HepG2 (cell line): ENCODE measurements around the gene ASTN1. TPM values are rescaled to one million over a fixed set of nuclear protein-coding genes. Genes with fewer than 3 reads are reported as not detected.

ENCODE experiments used
- ATAC-seq: fragments of 200-7000 bp; cut with Tn5 transposase; 3 replicates; pipeline ENCODE4 v1.9.1; 2020; ENCODE audit warnings: mild to moderate bottlenecking, moderate library complexity
- BruUV-seq: library from RNA; stranded (reverse); fragments of 400-500 nt; replicated peaks from 2 replicates; lab custom pipeline; 2021; lab: Mats Ljungman, UMichigan
- CTCF ChIA-PET: fragments of 300-600 bp; formaldehyde crosslinking; extraction: SDS; loops from one replicate; lab custom pipeline; 2021; ENCODE audit warnings: low total read pairs, inconsistent platforms, low intra/inter-chr PET ratio; lab: Yijun Ruan, JAX
- POLR2A ChIA-PET: fragments of 350-600 bp; sonication (Branson Sonifier 250); formaldehyde crosslinking; loops from one replicate; lab custom pipeline; 2020; ENCODE audit warnings: antibody characterized with exemption, inconsistent platforms; lab: Yijun Ruan, JAX
- DNase-seq: peaks from one replicate; pipeline ENCODE4 v3.0.0-alpha.2; 2015; ENCODE audit warnings: low spot score
- FAIRE-seq: peaks from 3 replicates; lab custom pipeline; 2011; peaks lifted over from hg19 to GRCh38; lab: Jason Lieb, UNC
- H2AFZ ChIP-seq: one replicate; pipeline ENCODE4 v1.6.1; 2011; ENCODE audit warnings: low read length, inconsistent platforms
- H3K27ac ChIP-seq: fragments of 300-600 bp; 3 replicates; pipeline ENCODE4 v1.8.0; 2011; ENCODE audit warnings: mixed run types, mild to moderate bottlenecking, mixed read lengths, low read length, inconsistent platforms; ENCODE audit not compliant: insufficient read depth; ENCODE audit errors: extremely low read length
- H3K27me3 ChIP-seq, 2 experiments: fragments of 200-600 bp in 1 of 2; 2 replicates in 1 of 2; 3 replicates in 1 of 2; pipeline versions ENCODE4 v1.6.0 to v1.8.0; 2011; ENCODE audit warnings: low read length in 2 of 2, mild to moderate bottlenecking in 2 of 2, moderate library complexity in 2 of 2, inconsistent platforms in 1 of 2; ENCODE audit not compliant: insufficient read depth in 2 of 2, control insufficient read depth in 1 of 2
- H3K36me3 ChIP-seq, 2 experiments: fragments of 200-600 bp in 1 of 2; replicated peaks in 1 of 2; 2 replicates in 1 of 2; 3 replicates in 1 of 2; pipeline versions ENCODE4 v1.5.1 to v1.8.0; 2011; ENCODE audit warnings: low read length in 2 of 2, inconsistent platforms in 1 of 2; ENCODE audit not compliant: insufficient read depth in 2 of 2, control insufficient read depth in 1 of 2
- H3K4me1 ChIP-seq: 2 replicates; pipeline ENCODE4 v1.5.1; 2012; ENCODE audit warnings: low read length, inconsistent platforms; ENCODE audit not compliant: insufficient read depth
- H3K4me2 ChIP-seq: 2 replicates; pipeline ENCODE4 v1.6.0; 2011; ENCODE audit warnings: low read depth, low read length, inconsistent platforms
- H3K4me3 ChIP-seq, 3 experiments: fragments of 200-600 bp in 1 of 3; sonication (generic), shearing (Covaris generic) in 1 of 3; replicated peaks in 1 of 3; 2 replicates each; pipeline ENCODE4 v1.5.1; 2011 to 2016; ENCODE audit warnings: low read length in 3 of 3, inconsistent platforms in 2 of 3, low read depth in 2 of 3, mild to moderate bottlenecking in 2 of 3, control low read depth in 1 of 3, mixed read lengths in 1 of 3; ENCODE audit not compliant: insufficient read depth in 1 of 3
- H3K79me2 ChIP-seq: one replicate; pipeline ENCODE4 v1.6.1; 2011; ENCODE audit warnings: low read length, inconsistent platforms; ENCODE audit not compliant: insufficient read depth
- H3K9ac ChIP-seq: 2 replicates; pipeline ENCODE4 v1.6.0; 2011; ENCODE audit warnings: mild to moderate bottlenecking, low read depth, low read length, inconsistent platforms; ENCODE audit not compliant: insufficient read depth
- H3K9me3 ChIP-seq: 2 replicates; pipeline ENCODE4 v1.5.1; 2012; ENCODE audit warnings: mild to moderate bottlenecking, low read length
- H4K20me1 ChIP-seq: 2 replicates; pipeline ENCODE4 v1.6.0; 2011; ENCODE audit warnings: inconsistent platforms, mild to moderate bottlenecking, low read length, moderate library complexity; ENCODE audit not compliant: insufficient read depth
- KDM6A ChIP-seq: IDR thresholded peaks from 2 replicates; pipeline ENCODE4 v1.6.1; 2016; ENCODE audit warnings: low read depth
- NRL ChIP-seq: sonication (generic); formaldehyde crosslinking; IDR thresholded peaks from 2 replicates; pipeline ENCODE4 v1.5.0; 2020; ENCODE audit warnings: missing genetic modification reagents, mild to moderate bottlenecking, moderate library complexity, borderline replicate concordance
- PHB2 ChIP-seq: fragments of 450-650 bp; IDR thresholded peaks from 2 replicates; pipeline ENCODE4 v1.6.1; 2018; ENCODE audit not compliant: partially characterized antibody
- RFXANK ChIP-seq: IDR thresholded peaks from 2 replicates; pipeline ENCODE4 v1.6.1; 2016
- SRSF9 ChIP-seq: fragments of 200-400 bp; formaldehyde crosslinking; IDR thresholded peaks from 2 replicates; pipeline ENCODE4 v1.6.1; 2018; ENCODE audit warnings: borderline replicate concordance, mild to moderate bottlenecking, low read depth, low read length; ENCODE audit not compliant: insufficient read depth, poor library complexity, severe bottlenecking
- TOE1 ChIP-seq: sonication (generic); formaldehyde crosslinking; IDR thresholded peaks from 2 replicates; pipeline ENCODE4 v1.4.0; 2020; ENCODE audit warnings: mild to moderate bottlenecking, missing genetic modification reagents
- ZFP36L2 ChIP-seq: sonication (generic); formaldehyde crosslinking; IDR thresholded peaks from 2 replicates; pipeline ENCODE4 v1.4.0; 2020; ENCODE audit warnings: missing genetic modification reagents
- ZNF24 ChIP-seq: fragments of 450-650 bp; IDR thresholded peaks from 2 replicates; pipeline ENCODE4 v1.6.1; 2017; ENCODE audit warnings: antibody characterized with exemption, mild to moderate bottlenecking
- ZNF530 ChIP-seq: sonication (generic); formaldehyde crosslinking; IDR thresholded peaks from 2 replicates; pipeline ENCODE4 v1.5.0; 2020; ENCODE audit warnings: low read depth, mild to moderate bottlenecking, missing genetic modification reagents
- ZSCAN20 ChIP-seq: sonication (generic); formaldehyde crosslinking; IDR thresholded peaks from 2 replicates; pipeline ENCODE4 v1.4.0; 2020; ENCODE audit warnings: missing genetic modification reagents, mild to moderate bottlenecking, borderline replicate concordance
- WGBS: methylation state at CpG from one replicate; pipeline ENCODE4 v1.1.6; 2017; ENCODE audit warnings: low lambda C conversion rate; 5-methylcytosine and 5-hydroxymethylcytosine counted together
- in situ Hi-C: cut with HindIII; loops from 2 replicates; pipeline ENCODE4 v1.10.0; 2017; ENCODE audit warnings: low pct_unique_long_range_greater_than_20kb; ENCODE audit not compliant: extremely low pct_ligation_motif_present
- intact Hi-C: fragments of 100-400 bp; cut with micrococcal nuclease; formaldehyde crosslinking; loops from one replicate; pipeline ENCODE4 v1.10.0; 2022; ENCODE audit not compliant: unreplicated experiment
- polyA plus RNA-seq, 8 experiments: library from polyadenylated mRNA; depleted of rRNA in 3 of 8; stranded (reverse) in 7 of 8; unstranded in 1 of 8; fragments of >200 nt; fragmentation: Illumina TruSeq in 4 of 8; extraction: Trizol in 4 of 8; gene quantifications; 2 replicates each; pipeline versions ENCODE4 v1.2.1 to v1.2.3, GENCODE V29; 2011 to 2016; ENCODE audit warnings: low read depth in 4 of 8, missing spikeins in 1 of 8, mixed read lengths in 1 of 8; ENCODE audit not compliant: insufficient read depth in 1 of 8
- total RNA-seq, 5 experiments: library from RNA; depleted of rRNA; stranded (reverse); fragments of >200 nt; fragmentation: Illumina TruSeq; extraction: Trizol; gene quantifications; 2 replicates each; pipeline ENCODE4 v1.2.3, GENCODE V29; 2016; ENCODE audit warnings: low read depth in 1 of 5
- TF ChIP-seq, protein P1 (sequence below): sonication (generic); formaldehyde crosslinking; IDR thresholded peaks from 2 replicates; pipeline ENCODE4 v1.4.0; 2020; ENCODE audit warnings: missing genetic modification reagents
- TF ChIP-seq, protein P2 (sequence below): sonication (generic); formaldehyde crosslinking; conservative IDR thresholded peaks from 2 replicates; pipeline ENCODE4 v1.8.1; 2023; ENCODE audit warnings: missing genetic modification reagents
- TF ChIP-seq, protein P3 (sequence below): sonication (generic); formaldehyde crosslinking; IDR thresholded peaks from 2 replicates; pipeline ENCODE4 v1.5.0; 2020; ENCODE audit warnings: missing genetic modification reagents
- TF ChIP-seq, protein P4 (sequence below): sonication (generic); formaldehyde crosslinking; IDR thresholded peaks from 2 replicates; pipeline ENCODE4 v1.4.0; 2020; ENCODE audit warnings: mild to moderate bottlenecking, missing genetic modification reagents

The ASTN1 gene
- total and polyA plus RNA-seq, 2 of the 13 experiments (the other 11 are each of a cell fraction or from before 2014, with no cell fraction given) = not detected

DNA sequence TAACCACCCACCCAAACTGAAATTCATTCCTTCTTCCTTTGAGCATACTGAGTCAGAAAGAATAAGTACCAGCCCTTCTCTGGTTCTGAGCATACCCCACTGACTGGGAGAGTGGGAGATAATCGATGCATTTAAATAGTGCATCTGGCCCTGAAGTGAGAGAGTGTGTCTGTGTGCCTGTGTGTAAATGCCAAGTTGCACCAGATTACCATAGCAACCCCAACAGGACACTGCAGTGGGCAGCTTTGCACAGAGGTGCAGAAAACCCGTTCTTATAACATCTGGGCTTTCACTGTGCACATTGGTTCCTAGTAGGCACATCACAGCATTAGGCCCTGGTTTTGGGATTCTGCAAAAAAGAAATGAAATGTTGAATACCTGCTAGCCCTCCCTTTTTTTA, 2.3 kb downstream of the ASTN1 start (continued):
- TF ChIP-seq, protein P1, sequence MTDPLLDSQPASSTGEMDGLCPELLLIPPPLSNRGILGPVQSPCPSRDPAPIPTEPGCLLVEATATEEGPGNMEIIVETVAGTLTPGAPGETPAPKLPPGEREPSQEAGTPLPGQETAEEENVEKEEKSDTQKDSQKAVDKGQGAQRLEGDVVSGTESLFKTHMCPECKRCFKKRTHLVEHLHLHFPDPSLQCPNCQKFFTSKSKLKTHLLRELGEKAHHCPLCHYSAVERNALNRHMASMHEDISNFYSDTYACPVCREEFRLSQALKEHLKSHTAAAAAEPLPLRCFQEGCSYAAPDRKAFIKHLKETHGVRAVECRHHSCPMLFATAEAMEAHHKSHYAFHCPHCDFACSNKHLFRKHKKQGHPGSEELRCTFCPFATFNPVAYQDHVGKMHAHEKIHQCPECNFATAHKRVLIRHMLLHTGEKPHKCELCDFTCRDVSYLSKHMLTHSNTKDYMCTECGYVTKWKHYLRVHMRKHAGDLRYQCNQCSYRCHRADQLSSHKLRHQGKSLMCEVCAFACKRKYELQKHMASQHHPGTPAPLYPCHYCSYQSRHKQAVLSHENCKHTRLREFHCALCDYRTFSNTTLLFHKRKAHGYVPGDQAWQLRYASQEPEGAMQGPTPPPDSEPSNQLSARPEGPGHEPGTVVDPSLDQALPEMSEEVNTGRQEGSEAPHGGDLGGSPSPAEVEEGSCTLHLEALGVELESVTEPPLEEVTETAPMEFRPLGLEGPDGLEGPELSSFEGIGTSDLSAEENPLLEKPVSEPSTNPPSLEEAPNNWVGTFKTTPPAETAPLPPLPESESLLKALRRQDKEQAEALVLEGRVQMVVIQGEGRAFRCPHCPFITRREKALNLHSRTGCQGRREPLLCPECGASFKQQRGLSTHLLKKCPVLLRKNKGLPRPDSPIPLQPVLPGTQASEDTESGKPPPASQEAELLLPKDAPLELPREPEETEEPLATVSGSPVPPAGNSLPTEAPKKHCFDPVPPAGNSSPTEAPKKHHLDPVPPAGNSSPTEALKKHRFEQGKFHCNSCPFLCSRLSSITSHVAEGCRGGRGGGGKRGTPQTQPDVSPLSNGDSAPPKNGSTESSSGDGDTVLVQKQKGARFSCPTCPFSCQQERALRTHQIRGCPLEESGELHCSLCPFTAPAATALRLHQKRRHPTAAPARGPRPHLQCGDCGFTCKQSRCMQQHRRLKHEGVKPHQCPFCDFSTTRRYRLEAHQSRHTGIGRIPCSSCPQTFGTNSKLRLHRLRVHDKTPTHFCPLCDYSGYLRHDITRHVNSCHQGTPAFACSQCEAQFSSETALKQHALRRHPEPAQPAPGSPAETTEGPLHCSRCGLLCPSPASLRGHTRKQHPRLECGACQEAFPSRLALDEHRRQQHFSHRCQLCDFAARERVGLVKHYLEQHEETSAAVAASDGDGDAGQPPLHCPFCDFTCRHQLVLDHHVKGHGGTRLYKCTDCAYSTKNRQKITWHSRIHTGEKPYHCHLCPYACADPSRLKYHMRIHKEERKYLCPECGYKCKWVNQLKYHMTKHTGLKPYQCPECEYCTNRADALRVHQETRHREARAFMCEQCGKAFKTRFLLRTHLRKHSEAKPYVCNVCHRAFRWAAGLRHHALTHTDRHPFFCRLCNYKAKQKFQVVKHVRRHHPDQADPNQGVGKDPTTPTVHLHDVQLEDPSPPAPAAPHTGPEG = no peak
- no peak for TF ChIP-seq ZSCAN20 (CRISPR knock-in tag)
- TF ChIP-seq, all 625 proteins: peak for 0

DNA sequence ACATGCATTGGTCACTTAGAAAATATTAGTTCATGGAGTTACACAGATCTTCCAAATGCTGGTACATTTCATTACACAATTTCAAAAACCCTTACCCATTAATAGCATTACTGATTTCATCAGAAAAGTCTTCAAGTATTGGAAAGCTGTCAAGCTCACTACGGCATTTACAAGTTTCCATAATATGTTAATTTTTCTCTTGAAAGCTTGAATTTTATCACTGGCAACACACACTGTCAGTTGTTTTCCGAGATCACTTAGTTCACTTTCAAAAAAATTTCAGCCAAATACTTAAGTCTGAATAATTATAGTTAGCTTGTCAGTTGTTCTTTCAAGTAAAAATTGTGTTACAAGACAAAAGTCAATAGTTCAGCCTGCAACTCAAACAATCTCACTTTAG, 18.0 kb downstream of the ASTN1 start:
- Histone ChIP-seq H4K20me1 (no peaks in the 10 kb centered on the region), H3K36me3 (no peaks in the 10 kb centered on the region), H3K79me2 (no peaks in the 10 kb centered on the region), H3K4me3 (no peak overlapping the region), H3K9me3 (no peaks in the 10 kb centered on the region), H2AFZ (no peak overlapping the region), H3K27ac (no peak overlapping the region), H3K9ac (no peak overlapping the region), H3K4me1 (no peaks in the 10 kb centered on the region), H3K4me2 (no peak overlapping the region), H3K27me3 (no peaks in the 10 kb centered on the region)
- BruUV-seq = no TSS peak
- in situ Hi-C loops = no loop called here
- DNase-seq (no peak), ATAC-seq (no peak), FAIRE-seq (no peak)
- CTCF ChIA-PET = no interaction called here
- 27% methylated on average over 2 of the region's 2 CpGs for WGBS
- POLR2A ChIA-PET = no interaction called here
- intact Hi-C loops = no loop called here
- TF ChIP-seq TOE1 (CRISPR knock-in tag) (no peak), RFXANK (CRISPR knock-in tag) (no peak), ZNF24 (no peak), SRSF9 (no peak), ZFP36L2 (CRISPR knock-in tag) (no peak), NRL (CRISPR knock-in tag) (no peak), PHB2 (no peak), ZNF530 (CRISPR knock-in tag) (no peak), KDM6A (no peak)
- TF ChIP-seq, protein P2, sequence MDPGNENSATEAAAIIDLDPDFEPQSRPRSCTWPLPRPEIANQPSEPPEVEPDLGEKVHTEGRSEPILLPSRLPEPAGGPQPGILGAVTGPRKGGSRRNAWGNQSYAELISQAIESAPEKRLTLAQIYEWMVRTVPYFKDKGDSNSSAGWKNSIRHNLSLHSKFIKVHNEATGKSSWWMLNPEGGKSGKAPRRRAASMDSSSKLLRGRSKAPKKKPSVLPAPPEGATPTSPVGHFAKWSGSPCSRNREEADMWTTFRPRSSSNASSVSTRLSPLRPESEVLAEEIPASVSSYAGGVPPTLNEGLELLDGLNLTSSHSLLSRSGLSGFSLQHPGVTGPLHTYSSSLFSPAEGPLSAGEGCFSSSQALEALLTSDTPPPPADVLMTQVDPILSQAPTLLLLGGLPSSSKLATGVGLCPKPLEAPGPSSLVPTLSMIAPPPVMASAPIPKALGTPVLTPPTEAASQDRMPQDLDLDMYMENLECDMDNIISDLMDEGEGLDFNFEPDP = no peak
- TF ChIP-seq, protein P3, sequence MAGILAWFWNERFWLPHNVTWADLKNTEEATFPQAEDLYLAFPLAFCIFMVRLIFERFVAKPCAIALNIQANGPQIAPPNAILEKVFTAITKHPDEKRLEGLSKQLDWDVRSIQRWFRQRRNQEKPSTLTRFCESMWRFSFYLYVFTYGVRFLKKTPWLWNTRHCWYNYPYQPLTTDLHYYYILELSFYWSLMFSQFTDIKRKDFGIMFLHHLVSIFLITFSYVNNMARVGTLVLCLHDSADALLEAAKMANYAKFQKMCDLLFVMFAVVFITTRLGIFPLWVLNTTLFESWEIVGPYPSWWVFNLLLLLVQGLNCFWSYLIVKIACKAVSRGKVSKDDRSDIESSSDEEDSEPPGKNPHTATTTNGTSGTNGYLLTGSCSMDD (CRISPR knock-in tag) = no peak
- TF ChIP-seq, protein P4, sequence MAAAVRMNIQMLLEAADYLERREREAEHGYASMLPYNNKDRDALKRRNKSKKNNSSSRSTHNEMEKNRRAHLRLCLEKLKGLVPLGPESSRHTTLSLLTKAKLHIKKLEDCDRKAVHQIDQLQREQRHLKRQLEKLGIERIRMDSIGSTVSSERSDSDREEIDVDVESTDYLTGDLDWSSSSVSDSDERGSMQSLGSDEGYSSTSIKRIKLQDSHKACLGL = no peak
